ENCODE results near the gene CYTH2. TPM values are rescaled to one million over a fixed set of nuclear protein-coding genes. Genes with fewer than 3 reads are reported as not detected.

The CYTH2 gene
- total RNA-seq = 87.2 and 90.8 TPM in 2 replicates

GRCh38 chr19:48469289-48469881 is at the start of gene CYTH2:
Gene CYTH2, plus strand, starts transcription at chr19:48469369. Its CDS starts 139 bp downstream, at chr19:48469508.

GRCh38 chr19:48445606-48446481 is 23.3 kb upstream of the CYTH2 start, which contains the start of gene GRWD1:
Gene GRWD1, plus strand, starts transcription at chr19:48445983. Its CDS starts 23 bp downstream, at chr19:48446006.

GRCh38 chr19:48455171-48455907 is 13.8 kb upstream of the CYTH2 start, which contains the start of gene KCNJ14:
Gene KCNJ14, plus strand, starts transcription at chr19:48455574. Its CDS starts 6,151 bp downstream, at chr19:48461725.

GRCh38 chr19:48511800-48512503 is 42.8 kb downstream of the CYTH2 start, which contains the start of gene LMTK3:
Gene LMTK3, minus strand, starts transcription at chr19:48511835. Its CDS starts 259 bp downstream, at chr19:48511576.

Other genes starting within 250 kb of the CYTH2 start
- 122 and 140 TPM in 2 replicates for gene CARD8, start 213.5 kb upstream of the CYTH2 start, total RNA-seq
- 1.6 and 2.3 TPM in 2 replicates for gene ZNF114, start 199.3 kb upstream of the CYTH2 start, total RNA-seq
- 31.4 and 38.9 TPM in 2 replicates for gene EMP3, start 143.8 kb upstream of the CYTH2 start, total RNA-seq
- gene TMEM143, start 105.4 kb upstream of the CYTH2 start, total RNA-seq = 3.8 and 4.6 TPM in 2 replicates
- not detected in 2 replicates for gene SYNGR4, start 105.0 kb upstream of the CYTH2 start, total RNA-seq
- 104 and 127 TPM in 2 replicates for gene KDELR1, start 77.8 kb upstream of the CYTH2 start, total RNA-seq
- gene GRIN2D, start 75.7 kb upstream of the CYTH2 start, total RNA-seq = 0.48 and 0.98 TPM in 2 replicates
- gene GRWD1, start 23.4 kb upstream of the CYTH2 start, total RNA-seq = 43.8 and 59.7 TPM in 2 replicates
- gene KCNJ14, start 13.8 kb upstream of the CYTH2 start, total RNA-seq = 0.33 and 0.76 TPM in 2 replicates
- under 0.01 and 0.10 TPM in 2 replicates for gene LMTK3, start 42.5 kb downstream of the CYTH2 start, total RNA-seq
- not detected in 2 replicates for gene SULT2B1, start 82.8 kb downstream of the CYTH2 start, total RNA-seq
- not detected in 2 replicates for gene SPACA4, start 137.4 kb downstream of the CYTH2 start, total RNA-seq
- gene FAM83E, start 145.7 kb downstream of the CYTH2 start, total RNA-seq = 0.33 TPM in 1 of 2 replicates, not detected in the other
- 1,820 and 2,339 TPM in 2 replicates for gene RPL18, start 149.8 kb downstream of the CYTH2 start, total RNA-seq
- gene SPHK2, start 150.1 kb downstream of the CYTH2 start, total RNA-seq = 11.4 and 15.2 TPM in 2 replicates
- 0.57 and 2.0 TPM in 2 replicates for gene DBP, start 168.0 kb downstream of the CYTH2 start, total RNA-seq
- gene CA11, start 176.8 kb downstream of the CYTH2 start, total RNA-seq = 1.3 and 2.0 TPM in 2 replicates
- gene NTN5, start 203.6 kb downstream of the CYTH2 start, total RNA-seq = not detected in 2 replicates
- gene FUT2, start 226.6 kb downstream of the CYTH2 start, total RNA-seq = not detected in 2 replicates

Measured in vein endothelial cell (primary cell).